Panc1 (cell line): ENCODE data around the gene EPHB1. TPM values are rescaled to one million over a fixed set of nuclear protein-coding genes. Genes with fewer than 3 reads are reported as not detected.

Experiments
- ATAC-seq: fragments of 200-7000 bp; cut with Tn5 transposase; 2 replicates; pipeline ENCODE4 v1.9.1; 2020; ENCODE audit warnings: mild to moderate bottlenecking, moderate library complexity
- BruUV-seq: library from RNA; stranded (reverse); fragments of 400-500 nt; replicated peaks from 2 replicates; lab custom pipeline; 2021; lab: Mats Ljungman, UMichigan
- CTCF ChIA-PET: fragments of 300-600 bp; sonication (Branson Sonifier 250); formaldehyde crosslinking; loops from one replicate; lab custom pipeline; 2022; ENCODE audit warnings: antibody characterized with exemption; lab: Charles Lee
- POLR2A ChIA-PET: fragments of 300-600 bp; sonication (Branson Sonifier 250); formaldehyde crosslinking; loops from one replicate; lab custom pipeline; 2022; ENCODE audit warnings: antibody characterized with exemption; lab: Charles Lee
- DNase-seq: peaks from one replicate; pipeline ENCODE4 v3.0.0-alpha.2; 2010; ENCODE audit warnings: low read depth, low spot score
- H3K27ac ChIP-seq: 2 replicates; pipeline ENCODE4 v1.5.1; 2011; ENCODE audit warnings: mild to moderate bottlenecking, low read length, inconsistent platforms
- H3K27me3 ChIP-seq: fragments of 200-500 bp; sonication (Bioruptor generic); 2 replicates; pipeline ENCODE4 v1.6.0; 2014; ENCODE audit warnings: low read length, inconsistent platforms; ENCODE audit not compliant: control insufficient read depth, insufficient read depth
- H3K36me3 ChIP-seq: fragments of 200-500 bp; sonication (Bioruptor generic); 2 replicates; pipeline ENCODE4 v1.5.1; 2014; ENCODE audit warnings: inconsistent platforms, mild to moderate bottlenecking, low read length, moderate library complexity; ENCODE audit not compliant: control insufficient read depth, insufficient read depth
- H3K4me1 ChIP-seq: 2 replicates; pipeline ENCODE4 v1.5.1; 2011; ENCODE audit warnings: inconsistent platforms, mild to moderate bottlenecking, low read length, moderate library complexity; ENCODE audit not compliant: control insufficient read depth, insufficient read depth
- H3K4me3 ChIP-seq, 2 experiments: 2 replicates each; pipeline ENCODE4 v1.5.1; 2011 to 2012; ENCODE audit warnings: low read depth in 2 of 2, low read length in 2 of 2, mild to moderate bottlenecking in 2 of 2, inconsistent platforms in 1 of 2, moderate library complexity in 1 of 2
- H3K9me3 ChIP-seq: fragments of 200-500 bp; sonication (Bioruptor generic); 2 replicates; pipeline ENCODE4 v1.5.1; 2014; ENCODE audit warnings: low read depth, mild to moderate bottlenecking, inconsistent platforms, low read length, moderate library complexity; ENCODE audit not compliant: control insufficient read depth, insufficient read depth
- POLR2AphosphoS5 ChIP-seq: IDR thresholded peaks from 2 replicates; pipeline ENCODE4 v1.6.1; 2012; ENCODE audit warnings: mild to moderate bottlenecking, low read depth, low read length, moderate library complexity
- SIN3A ChIP-seq: IDR thresholded peaks from 2 replicates; pipeline ENCODE4 v1.6.1; 2012; ENCODE audit warnings: low read depth, mild to moderate bottlenecking, low read length, moderate library complexity, borderline replicate concordance; ENCODE audit not compliant: insufficient read depth
- TCF7L2 ChIP-seq: IDR thresholded peaks from 2 replicates; pipeline ENCODE4 v1.6.1; 2011; ENCODE audit warnings: mild to moderate bottlenecking, low read depth, low read length, inconsistent platforms
- in situ Hi-C: cut with HindIII; loops from 2 replicates; pipeline ENCODE4 v1.10.0; 2016; ENCODE audit warnings: low sequenced_read_pairs, low pct_unique_long_range_greater_than_20kb
- intact Hi-C: fragments of 100-400 bp; cut with micrococcal nuclease; formaldehyde crosslinking; loops from one replicate; pipeline ENCODE4 v1.10.0; 2022; ENCODE audit not compliant: unreplicated experiment
- total RNA-seq: library from RNA; stranded (reverse); gene quantifications from one replicate; pipeline ENCODE4 v1.2.1, GENCODE V29; 2021; ENCODE audit not compliant: unreplicated experiment
- TF ChIP-seq, protein P1 (sequence below): fragments of 450-650 bp; IDR thresholded peaks from 2 replicates; pipeline ENCODE4 v1.5.1; 2017; ENCODE audit warnings: mild to moderate bottlenecking
- TF ChIP-seq, protein P2 (sequence below), 2 experiments: IDR thresholded peaks; 2 replicates each; pipeline ENCODE4 v1.6.1; 2011 to 2012; ENCODE audit warnings: low read depth in 2 of 2, control low read depth in 1 of 2, low read length in 1 of 2, mild to moderate bottlenecking in 1 of 2, moderate library complexity in 1 of 2; ENCODE audit not compliant: insufficient read depth in 1 of 2

Gene EPHB1
- total RNA-seq, 1 experiment from 2014 or later, result 0.46 TPM

DNA sequence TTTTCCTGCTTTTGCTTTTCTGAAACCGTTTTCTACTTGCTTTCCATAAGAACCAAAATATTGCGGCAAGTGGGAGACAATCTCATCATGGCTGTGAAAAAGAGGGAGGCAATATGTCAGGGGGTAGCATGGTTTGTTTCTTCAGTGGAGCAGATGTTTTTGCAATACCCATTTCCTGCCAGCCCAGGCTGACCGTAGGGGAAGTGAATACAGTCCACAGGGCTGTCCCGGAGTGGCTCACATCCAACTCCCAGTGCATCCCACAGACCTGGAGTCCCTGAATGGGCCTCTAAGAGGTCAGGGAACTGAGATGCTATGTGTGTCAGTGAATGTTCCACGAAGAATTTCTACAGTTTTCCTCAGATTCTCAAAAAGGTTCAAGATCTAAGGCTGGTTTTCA lies 69.6 kb downstream of the EPHB1 start:
- TF ChIP-seq TCF7L2, result no peak
- TF ChIP-seq, protein P1, sequence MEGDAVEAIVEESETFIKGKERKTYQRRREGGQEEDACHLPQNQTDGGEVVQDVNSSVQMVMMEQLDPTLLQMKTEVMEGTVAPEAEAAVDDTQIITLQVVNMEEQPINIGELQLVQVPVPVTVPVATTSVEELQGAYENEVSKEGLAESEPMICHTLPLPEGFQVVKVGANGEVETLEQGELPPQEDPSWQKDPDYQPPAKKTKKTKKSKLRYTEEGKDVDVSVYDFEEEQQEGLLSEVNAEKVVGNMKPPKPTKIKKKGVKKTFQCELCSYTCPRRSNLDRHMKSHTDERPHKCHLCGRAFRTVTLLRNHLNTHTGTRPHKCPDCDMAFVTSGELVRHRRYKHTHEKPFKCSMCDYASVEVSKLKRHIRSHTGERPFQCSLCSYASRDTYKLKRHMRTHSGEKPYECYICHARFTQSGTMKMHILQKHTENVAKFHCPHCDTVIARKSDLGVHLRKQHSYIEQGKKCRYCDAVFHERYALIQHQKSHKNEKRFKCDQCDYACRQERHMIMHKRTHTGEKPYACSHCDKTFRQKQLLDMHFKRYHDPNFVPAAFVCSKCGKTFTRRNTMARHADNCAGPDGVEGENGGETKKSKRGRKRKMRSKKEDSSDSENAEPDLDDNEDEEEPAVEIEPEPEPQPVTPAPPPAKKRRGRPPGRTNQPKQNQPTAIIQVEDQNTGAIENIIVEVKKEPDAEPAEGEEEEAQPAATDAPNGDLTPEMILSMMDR, result no peak
- no peak for TF ChIP-seq SIN3A
- TF ChIP-seq, protein P2, sequence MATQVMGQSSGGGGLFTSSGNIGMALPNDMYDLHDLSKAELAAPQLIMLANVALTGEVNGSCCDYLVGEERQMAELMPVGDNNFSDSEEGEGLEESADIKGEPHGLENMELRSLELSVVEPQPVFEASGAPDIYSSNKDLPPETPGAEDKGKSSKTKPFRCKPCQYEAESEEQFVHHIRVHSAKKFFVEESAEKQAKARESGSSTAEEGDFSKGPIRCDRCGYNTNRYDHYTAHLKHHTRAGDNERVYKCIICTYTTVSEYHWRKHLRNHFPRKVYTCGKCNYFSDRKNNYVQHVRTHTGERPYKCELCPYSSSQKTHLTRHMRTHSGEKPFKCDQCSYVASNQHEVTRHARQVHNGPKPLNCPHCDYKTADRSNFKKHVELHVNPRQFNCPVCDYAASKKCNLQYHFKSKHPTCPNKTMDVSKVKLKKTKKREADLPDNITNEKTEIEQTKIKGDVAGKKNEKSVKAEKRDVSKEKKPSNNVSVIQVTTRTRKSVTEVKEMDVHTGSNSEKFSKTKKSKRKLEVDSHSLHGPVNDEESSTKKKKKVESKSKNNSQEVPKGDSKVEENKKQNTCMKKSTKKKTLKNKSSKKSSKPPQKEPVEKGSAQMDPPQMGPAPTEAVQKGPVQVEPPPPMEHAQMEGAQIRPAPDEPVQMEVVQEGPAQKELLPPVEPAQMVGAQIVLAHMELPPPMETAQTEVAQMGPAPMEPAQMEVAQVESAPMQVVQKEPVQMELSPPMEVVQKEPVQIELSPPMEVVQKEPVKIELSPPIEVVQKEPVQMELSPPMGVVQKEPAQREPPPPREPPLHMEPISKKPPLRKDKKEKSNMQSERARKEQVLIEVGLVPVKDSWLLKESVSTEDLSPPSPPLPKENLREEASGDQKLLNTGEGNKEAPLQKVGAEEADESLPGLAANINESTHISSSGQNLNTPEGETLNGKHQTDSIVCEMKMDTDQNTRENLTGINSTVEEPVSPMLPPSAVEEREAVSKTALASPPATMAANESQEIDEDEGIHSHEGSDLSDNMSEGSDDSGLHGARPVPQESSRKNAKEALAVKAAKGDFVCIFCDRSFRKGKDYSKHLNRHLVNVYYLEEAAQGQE (IDR thresholded peaks at IDR 0.05; ENCODE audit: insufficient read depth in 1 of 2, low read depth in 2 of 2, low read length in 1 of 2), result no peak
- TF ChIP-seq POLR2AphosphoS5, result no peak
- BruUV-seq, result no TSS peak
- H3K27ac ChIP-seq, result no peak overlapping the region

DNA sequence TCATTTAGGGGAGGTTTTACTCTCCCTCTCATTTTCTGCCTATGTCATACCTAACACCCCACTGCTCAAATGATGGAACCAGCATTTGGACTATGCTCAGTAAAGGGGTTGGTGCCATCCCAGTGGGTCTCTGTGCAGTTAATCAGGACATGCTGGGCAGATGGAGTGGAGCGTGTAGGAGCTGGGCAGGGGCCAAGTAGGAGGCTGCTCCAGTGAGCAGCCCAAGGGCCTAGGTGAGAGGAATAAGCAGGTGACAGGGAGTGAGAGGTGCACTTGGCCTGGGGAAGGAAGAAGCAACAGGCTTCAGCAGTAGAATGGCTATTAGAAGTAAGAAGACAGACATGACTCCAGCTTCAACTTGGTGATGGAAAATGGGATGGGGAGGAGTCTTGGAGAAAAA lies 72.2 kb downstream of the EPHB1 start:
- Histone ChIP-seq H3K9me3 (no peaks in the 10 kb centered on the region), H3K4me3 (no peak overlapping the region), H3K4me1 (no peaks in the 10 kb centered on the region), H3K27me3 (peaks cover 6% of the 10 kb centered on the region), H3K27ac (no peak overlapping the region), H3K36me3 (no peaks in the 10 kb centered on the region)
- no TSS peak for BruUV-seq
- POLR2A ChIA-PET, result no interaction called here
- ATAC-seq, result no peak
- in situ Hi-C loops, result no loop called here
- intact Hi-C loops, result no loop called here
- CTCF ChIA-PET, result no interaction called here
- TF ChIP-seq SIN3A, result no peak
- TF ChIP-seq, protein P1, result no peak
- TF ChIP-seq TCF7L2, result no peak
- no peak for TF ChIP-seq POLR2AphosphoS5
- TF ChIP-seq, protein P2 (IDR thresholded peaks at IDR 0.05; ENCODE audit: insufficient read depth in 1 of 2, low read depth in 2 of 2, low read length in 1 of 2), result no peak
- DNase-seq, result no peak

More for the DNA sequence above, 69.6 kb downstream of the EPHB1 start:
- no peaks in the 10 kb centered on the region for H3K9me3 ChIP-seq
- no peak for ATAC-seq
- ChIA-PET CTCF (no interaction called here), POLR2A (no interaction called here)
- intact Hi-C loops, result no loop called here
- no peak for DNase-seq
- peaks cover 6% of the 10 kb centered on the region; the same call in 1 of the 2 replicates for H3K27me3 ChIP-seq
- in situ Hi-C loops, result no loop called here
- no peaks in the 10 kb centered on the region for H3K4me1 ChIP-seq
- H3K36me3 ChIP-seq, result no peaks in the 10 kb centered on the region
- no peak overlapping the region for H3K4me3 ChIP-seq
